Large intestine (tissue), 3 donors: ENCODE data around the gene E2F8. TPM values are rescaled to one million over a fixed set of nuclear protein-coding genes. Genes with fewer than 3 reads are reported as not detected.

ENCODE experiments used
- DNase-seq, 2 donors: peaks; one replicate each; pipeline versions ENCODE4 v3.0.0 to v3.0.0-alpha.2; 2013
- H3K27ac ChIP-seq: one replicate; pipeline ENCODE4 v1.5.1; 2013; ENCODE audit warnings: low read length
- H3K27me3 ChIP-seq: 2 replicates; pipeline ENCODE4 v1.6.1; 2013; ENCODE audit warnings: low read length; ENCODE audit not compliant: control insufficient read depth, insufficient read depth
- H3K36me3 ChIP-seq: 2 replicates; pipeline ENCODE4 v1.6.1; 2013; ENCODE audit warnings: low read length; ENCODE audit not compliant: control insufficient read depth, insufficient read depth
- H3K4me1 ChIP-seq: one replicate; pipeline ENCODE4 v1.6.1; 2013; ENCODE audit warnings: low read length; ENCODE audit not compliant: control insufficient read depth, insufficient read depth
- H3K4me3 ChIP-seq: one replicate; pipeline ENCODE4 v1.5.1; 2013; ENCODE audit warnings: low read length
- H3K9me3 ChIP-seq: one replicate; pipeline ENCODE4 v1.6.1; 2013; ENCODE audit warnings: mild to moderate bottlenecking, low read depth, low read length, moderate library complexity; ENCODE audit not compliant: control insufficient read depth
- WGBS: methylation state at CpG from one replicate; pipeline ENCODE4 v1.1.5; 2013; ENCODE audit warnings: low lambda C conversion rate; ENCODE audit not compliant: insufficient coverage; 5-methylcytosine and 5-hydroxymethylcytosine counted together
- polyA plus RNA-seq: library from polyadenylated mRNA; unstranded; fragments of 120-200 nt; gene quantifications from one replicate; pipeline ENCODE4 v1.2.1, GENCODE V29; 2013

E2F8 gene
- polyA plus RNA-seq, 1 donor = 17.7 TPM

- Histone ChIP-seq H3K36me3 (peaks cover 25% of the 10 kb centered on the region), H3K4me3 (no peak overlapping the region), H3K4me1 (peaks cover 26% of the 10 kb centered on the region), H3K27ac (no peak overlapping the region), H3K9me3 (peaks cover 4% of the 10 kb centered on the region), H3K27me3 (no peaks in the 10 kb centered on the region)
- no CpG with 5 or more reads among the region's 6 CpGs for WGBS
- DNase-seq = no peak
These were observed 15.6 kb downstream of the E2F8 start for GRCh38 chr11:19225123-19225522.

GRCh38 chr11:19220903-19221724, 19.6 kb downstream of the E2F8 start:
- Histone ChIP-seq H3K4me3 (no peak overlapping the region), H3K27ac (peak overlapping the region; percentile 58), H3K27me3 (no peaks in the 10 kb centered on the region), H3K36me3 (peaks cover 15% of the 10 kb centered on the region), H3K4me1 (peaks cover 28% of the 10 kb centered on the region), H3K9me3 (peaks cover 7% of the 10 kb centered on the region)
- 33% methylated on average over 1 of the region's 3 CpGs for WGBS
- DNase-seq = peak in 1 of 2 donors; percentile 62

- DNase-seq = peak in 1 of 2 donors; percentile 58
- Histone ChIP-seq H3K4me3 (no peak overlapping the region), H3K4me1 (peaks cover 23% of the 10 kb centered on the region), H3K27me3 (no peaks in the 10 kb centered on the region), H3K36me3 (peaks cover 4% of the 10 kb centered on the region), H3K27ac (no peak overlapping the region), H3K9me3 (peaks cover 7% of the 10 kb centered on the region)
- WGBS = no CpG with 5 or more reads among the region's 15 CpGs
These were observed 21.8 kb downstream of the E2F8 start for GRCh38 chr11:19218786-19219460.

GRCh38 chr11:19218216-19218615, 22.5 kb downstream of the E2F8 start:
- Histone ChIP-seq H3K9me3 (peaks cover 7% of the 10 kb centered on the region), H3K4me1 (peaks cover 23% of the 10 kb centered on the region), H3K4me3 (no peak overlapping the region), H3K27me3 (no peaks in the 10 kb centered on the region), H3K36me3 (no peaks in the 10 kb centered on the region), H3K27ac (no peak overlapping the region)
- DNase-seq = peak in 1 of 2 donors; percentile 5
- no CpG with 5 or more reads among the region's 3 CpGs for WGBS

- Histone ChIP-seq H3K4me3 (no peak overlapping the region), H3K9me3 (peaks cover 3% of the 10 kb centered on the region), H3K27me3 (no peaks in the 10 kb centered on the region), H3K4me1 (peaks cover 14% of the 10 kb centered on the region), H3K27ac (no peak overlapping the region), H3K36me3 (no peaks in the 10 kb centered on the region)
- WGBS = no CpG with 5 or more reads among the region's 3 CpGs
- DNase-seq = no peak
These were observed 23.9 kb downstream of the E2F8 start for GRCh38 chr11:19216709-19217374.

- H3K36me3 ChIP-seq = no peaks in the 10 kb centered on the region
- WGBS = no CpG with 5 or more reads among the region's 4 CpGs
- no peak overlapping the region for H3K4me3 ChIP-seq
- H3K27ac ChIP-seq = no peak overlapping the region
- no peak for DNase-seq
- H3K27me3 ChIP-seq = no peaks in the 10 kb centered on the region
- H3K4me1 ChIP-seq = peaks cover 8% of the 10 kb centered on the region
- H3K9me3 ChIP-seq = peaks cover 3% of the 10 kb centered on the region
These were observed 24.7 kb downstream of the E2F8 start for GRCh38 chr11:19216021-19216420.

- WGBS = 50% methylated on average over 2 of the region's 4 CpGs
- no peaks in the 10 kb centered on the region for H3K4me1 ChIP-seq
- H3K27me3 ChIP-seq = no peaks in the 10 kb centered on the region
- H3K4me3 ChIP-seq = no peak overlapping the region
- H3K27ac ChIP-seq = no peak overlapping the region
- DNase-seq = no peak
- H3K9me3 ChIP-seq = no peaks in the 10 kb centered on the region
- no peaks in the 10 kb centered on the region for H3K36me3 ChIP-seq
These were observed 31.0 kb downstream of the E2F8 start for GRCh38 chr11:19209617-19210370.

GRCh38 chr11:19208959-19209546, 31.7 kb downstream of the E2F8 start:
- no peaks in the 10 kb centered on the region for H3K27me3 ChIP-seq
- no peaks in the 10 kb centered on the region for H3K9me3 ChIP-seq
- no peaks in the 10 kb centered on the region for H3K4me1 ChIP-seq
- no CpG with 5 or more reads among the region's 3 CpGs for WGBS
- H3K36me3 ChIP-seq = no peaks in the 10 kb centered on the region
- no peak overlapping the region for H3K27ac ChIP-seq
- no peak for DNase-seq
- no peak overlapping the region for H3K4me3 ChIP-seq

- no CpG with 5 or more reads among the region's 2 CpGs for WGBS
- Histone ChIP-seq H3K4me3 (no peak overlapping the region), H3K27me3 (no peaks in the 10 kb centered on the region), H3K9me3 (no peaks in the 10 kb centered on the region), H3K27ac (no peak overlapping the region), H3K36me3 (no peaks in the 10 kb centered on the region), H3K4me1 (no peaks in the 10 kb centered on the region)
- no peak for DNase-seq
These were observed 32.6 kb downstream of the E2F8 start for GRCh38 chr11:19208181-19208580.
